B cell (primary cell): Measurements from ENCODE around the gene LRRC3. TPM values are rescaled to one million over a fixed set of nuclear protein-coding genes. Genes with fewer than 3 reads are reported as not detected.
"Not testable (repeated sequence)": the region's sequence is repeated elsewhere in the genome, so short reads cannot be mapped to it uniquely, and the experiment has no call there.

Experiments
- ATAC-seq: fragments of 200-7000 bp; cut with Tn5 transposase; one replicate; pipeline ENCODE4 v1.10.0; 2021; ENCODE audit warnings: low read depth, mild to moderate bottlenecking, moderate number of reproducible peaks, moderate library complexity
- CTCF ChIA-PET: fragments of 350-600 bp; sonication (Branson Sonifier 250); formaldehyde crosslinking; loops from one replicate; lab custom pipeline; 2021; ENCODE audit warnings: antibody characterized with exemption, inconsistent platforms; lab: Charles Lee
- POLR2A ChIA-PET: fragments of 350-600 bp; sonication (Branson Sonifier 250); formaldehyde crosslinking; loops from one replicate; lab custom pipeline; 2021; ENCODE audit warnings: antibody characterized with exemption; lab: Charles Lee
- DNase-seq: peaks from one replicate; pipeline ENCODE4 v3.0.0; 2013
- H2AFZ ChIP-seq: 2 replicates; pipeline ENCODE4 v1.6.1; 2012; ENCODE audit warnings: mild to moderate bottlenecking, low read depth, low read length; ENCODE audit not compliant: insufficient read depth, poor library complexity, severe bottlenecking
- H3K27ac ChIP-seq, 2 donors: 1 replicate in 1 of 2; 2 replicates in 1 of 2; pipeline ENCODE4 v1.5.1; 2012 to 2013; ENCODE audit warnings: low read length in 2 of 2, mild to moderate bottlenecking in 2 of 2, moderate library complexity in 1 of 2
- H3K27me3 ChIP-seq, 4 experiments: fragments of 200-600 bp in 1 of 4; sonication (generic) in 1 of 4; replicated peaks in 1 of 4; 1 replicate in 2 of 4; 2 replicates in 2 of 4; pipeline versions ENCODE4 v1.6.1 to v1.7.0; 2013 to 2016; ENCODE audit warnings: low read length in 3 of 4, mild to moderate bottlenecking in 2 of 4, mixed read lengths in 1 of 4, moderate library complexity in 1 of 4; ENCODE audit not compliant: insufficient read depth in 4 of 4, control insufficient read depth in 3 of 4; ENCODE audit errors: control extremely low read depth in 1 of 4
- H3K36me3 ChIP-seq, 2 experiments: replicated peaks in 1 of 2; 1 replicate in 1 of 2; 2 replicates in 1 of 2; pipeline versions ENCODE4 v1.6.1 to v1.7.1; 2013; ENCODE audit warnings: low read length in 1 of 2; ENCODE audit not compliant: insufficient read depth in 2 of 2, control insufficient read depth in 1 of 2; ENCODE audit errors: control extremely low read depth in 1 of 2, extremely low read depth in 1 of 2
- H3K4me1 ChIP-seq, 2 donors: fragments of 200-600 bp in 1 of 2; sonication (generic) in 1 of 2; 1 replicate in 1 of 2; 2 replicates in 1 of 2; pipeline versions ENCODE4 v1.5.1 to v1.6.1; 2013 to 2017; ENCODE audit warnings: low read length in 2 of 2; ENCODE audit not compliant: control insufficient read depth in 2 of 2, insufficient read depth in 2 of 2
- H3K4me2 ChIP-seq: replicated peaks from 2 replicates; pipeline ENCODE3; 2012; ENCODE audit warnings: mild to moderate bottlenecking, low read depth, low read length; ENCODE audit not compliant: poor library complexity, severe bottlenecking
- H3K4me3 ChIP-seq, 5 experiments: fragments of 200-600 bp in 1 of 5; sonication (generic) in 1 of 5; 1 replicate in 3 of 5; 2 replicates in 2 of 5; pipeline versions ENCODE4 v1.5.1 to v1.7.0; 2011 to 2016; ENCODE audit warnings: low read length in 4 of 5, mild to moderate bottlenecking in 4 of 5, low read depth in 2 of 5, control low read depth in 1 of 5, moderate library complexity in 1 of 5; ENCODE audit not compliant: insufficient read depth in 1 of 5; ENCODE audit errors: control extremely low read depth in 1 of 5, extremely low read depth in 1 of 5
- H3K79me2 ChIP-seq: fragments of 200-600 bp; sonication (generic); one replicate; pipeline ENCODE4 v1.6.0; 2016; ENCODE audit warnings: low read length; ENCODE audit not compliant: control insufficient read depth, insufficient read depth
- H3K9ac ChIP-seq: fragments of 200-600 bp; sonication (generic); 2 replicates; pipeline ENCODE4 v1.6.1; 2017; ENCODE audit warnings: mild to moderate bottlenecking, low read length, moderate library complexity
- H3K9me3 ChIP-seq, 3 donors: one replicate each; pipeline versions ENCODE4 v1.6.1 to v1.7.1; 2013; ENCODE audit warnings: low read length in 2 of 3; ENCODE audit not compliant: control insufficient read depth in 2 of 3, insufficient read depth in 1 of 3; ENCODE audit errors: control extremely low read depth in 1 of 3
- H4K20me1 ChIP-seq: 2 replicates; pipeline ENCODE4 v1.6.0; 2012; ENCODE audit warnings: mild to moderate bottlenecking, low read length; ENCODE audit not compliant: insufficient read depth, control insufficient read depth, poor library complexity, severe bottlenecking
- H3K27ac Mint-ChIP-seq: one replicate; pipeline ENCODE4 v1.8.0; 2021; ENCODE audit warnings: mixed read lengths
- H3K27me3 Mint-ChIP-seq: one replicate; pipeline ENCODE4 v1.8.0; 2021; ENCODE audit warnings: mixed read lengths
- H3K4me1 Mint-ChIP-seq: one replicate; pipeline ENCODE4 v1.8.0; 2021; ENCODE audit warnings: mixed read lengths
- H3K4me3 Mint-ChIP-seq: one replicate; pipeline ENCODE4 v1.8.0; 2021; ENCODE audit warnings: mixed read lengths
- H3K9me3 Mint-ChIP-seq: one replicate; pipeline ENCODE4 v1.8.0; 2022; ENCODE audit warnings: mixed read lengths; ENCODE audit not compliant: insufficient read depth
- EZH2 ChIP-seq: IDR thresholded peaks from 2 replicates; pipeline ENCODE4 v1.6.1; 2012; ENCODE audit warnings: borderline replicate concordance, low read depth, mild to moderate bottlenecking, moderate library complexity, low read length; ENCODE audit not compliant: insufficient read depth, poor library complexity, severe bottlenecking
- WGBS: methylation state at CpG from one replicate; pipeline ENCODE4 v1.1.5; 2013; ENCODE audit warnings: missing lambda C conversion rate; ENCODE audit not compliant: insufficient coverage; 5-methylcytosine and 5-hydroxymethylcytosine counted together
- intact Hi-C: fragments of 100-400 bp; cut with micrococcal nuclease; formaldehyde crosslinking; loops from one replicate; pipeline ENCODE4 v1.10.0; 2022
- polyA plus RNA-seq: library from polyadenylated mRNA; depleted of rRNA; stranded (reverse); fragments of >200 nt; gene quantifications from 2 replicates; pipeline ENCODE4 v1.2.3, GENCODE V29; 2012
- total RNA-seq, 2 donors: library from RNA; stranded (reverse); fragments of 120-200 nt in 1 of 2; gene quantifications; 1 replicate in 1 of 2; 2 replicates in 1 of 2; pipeline versions ENCODE4 v1.2.3 to v1.2.4, GENCODE V29; 2013 to 2022
- TF ChIP-seq, protein P1 (sequence below): fragments of 200-600 bp; IDR thresholded peaks from one replicate; pipeline ENCODE4 v1.8.0; 2022; ENCODE audit warnings: antibody characterized with exemption, mild to moderate bottlenecking

The LRRC3 gene
- total and polyA plus RNA-seq, 2 donors (not counting 1 experiment from before 2014, with no cell fraction given), result 0.46 to 3.3 TPM

DNA sequence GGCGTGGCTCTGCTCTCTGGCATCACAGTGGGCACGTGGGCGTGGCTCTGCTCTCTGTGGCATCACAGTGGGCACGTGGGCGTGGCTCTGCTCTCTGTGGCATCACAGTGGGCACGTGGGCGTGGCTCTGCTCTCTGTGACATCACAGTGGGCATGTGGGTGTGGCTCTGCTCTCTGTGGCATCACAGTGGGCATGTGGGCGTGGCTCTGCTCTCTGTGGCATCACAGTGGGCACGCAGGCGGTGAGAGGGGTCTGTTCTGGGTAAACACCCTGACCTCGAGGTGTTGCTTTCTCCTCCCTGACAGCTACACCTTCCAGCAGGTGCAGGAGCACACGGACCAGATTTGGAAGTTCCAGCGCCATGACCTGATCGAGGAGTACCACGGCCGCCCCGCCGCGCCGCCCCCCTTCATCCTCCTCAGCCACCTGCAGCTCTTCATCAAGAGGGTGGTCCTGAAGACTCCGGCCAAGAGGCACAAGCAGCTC lies 37.6 kb upstream of the LRRC3 start:
- H3K27me3 ChIP-seq, DNase-seq, intact Hi-C loops, H3K27ac Mint-ChIP-seq, H3K9me3 Mint-ChIP-seq, H3K4me1 ChIP-seq, H3K79me2 ChIP-seq, H3K4me3 Mint-ChIP-seq, POLR2A ChIA-PET, H3K4me2 ChIP-seq, H2AFZ ChIP-seq, CTCF ChIA-PET, H3K4me3 ChIP-seq, H4K20me1 ChIP-seq, ATAC-seq, H3K9ac ChIP-seq, H3K4me1 Mint-ChIP-seq, H3K27me3 Mint-ChIP-seq, H3K27ac ChIP-seq: not testable (repeated sequence)
- peaks cover 0 to 28% of the 10 kb centered on the region in 2 experiments for H3K36me3 ChIP-seq
- 97% methylated on average over 20 of the region's 21 CpGs for WGBS
- peaks cover 0 to 12% (median 0%) of the 10 kb centered on the region in 3 donors for H3K9me3 ChIP-seq

DNA sequence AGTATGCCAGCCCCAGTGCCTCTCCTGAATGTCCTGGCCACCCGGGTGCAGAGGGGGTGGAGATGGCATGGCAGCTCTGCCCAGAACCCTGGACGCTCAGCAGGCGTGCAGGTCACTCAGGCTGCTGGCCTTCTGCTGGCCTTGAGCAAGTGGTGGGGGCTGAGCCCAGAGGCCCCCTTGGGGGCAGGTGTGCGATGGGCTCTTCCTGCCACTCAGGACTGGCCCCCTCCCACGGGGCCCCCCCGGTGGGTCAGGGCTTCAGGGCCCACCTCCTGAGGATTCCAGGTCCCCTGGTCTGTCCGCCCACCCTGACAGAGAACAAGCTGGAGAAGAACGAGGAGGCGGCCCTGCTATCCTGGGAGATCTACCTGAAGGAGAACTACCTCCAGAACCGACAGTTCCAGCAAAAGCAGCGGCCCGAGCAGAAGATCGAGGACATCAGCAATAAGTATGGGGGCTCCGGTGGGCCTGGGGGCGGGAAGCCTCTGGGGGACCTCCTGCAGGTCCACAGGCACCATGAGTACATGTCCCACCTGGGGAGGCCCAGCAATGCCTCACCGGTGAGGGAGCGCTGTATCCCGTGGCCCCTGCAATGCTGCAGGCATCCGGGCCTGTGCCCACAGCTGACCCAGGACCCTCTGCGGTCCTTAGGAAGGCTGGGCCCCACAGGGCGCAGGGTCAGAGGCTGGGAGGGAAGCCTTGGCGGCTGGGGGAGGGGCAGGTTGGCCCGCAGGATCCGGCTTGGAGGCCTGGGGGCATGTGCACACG lies 37.0 kb upstream of the LRRC3 start:
- no peaks in the 10 kb centered on the region for H3K27me3 Mint-ChIP-seq
- Histone ChIP-seq H3K27me3 (no peaks in the 10 kb centered on the region), H3K27ac (no peak overlapping the region), H3K9me3 (peaks cover 0 to 12% (median 0%) of the 10 kb centered on the region in 3 donors), H3K4me1 (peaks cover 2 to 3% of the 10 kb centered on the region in 2 donors), H3K36me3 (peaks cover 0 to 28% of the 10 kb centered on the region in 2 experiments), H3K79me2 (peaks cover 10% of the 10 kb centered on the region), H3K4me3 (no peak overlapping the region), H3K9ac (no peak overlapping the region), H4K20me1 (no peaks in the 10 kb centered on the region), H3K4me2 (no peak overlapping the region), H2AFZ (no peak overlapping the region)
- TF ChIP-seq, protein P1, sequence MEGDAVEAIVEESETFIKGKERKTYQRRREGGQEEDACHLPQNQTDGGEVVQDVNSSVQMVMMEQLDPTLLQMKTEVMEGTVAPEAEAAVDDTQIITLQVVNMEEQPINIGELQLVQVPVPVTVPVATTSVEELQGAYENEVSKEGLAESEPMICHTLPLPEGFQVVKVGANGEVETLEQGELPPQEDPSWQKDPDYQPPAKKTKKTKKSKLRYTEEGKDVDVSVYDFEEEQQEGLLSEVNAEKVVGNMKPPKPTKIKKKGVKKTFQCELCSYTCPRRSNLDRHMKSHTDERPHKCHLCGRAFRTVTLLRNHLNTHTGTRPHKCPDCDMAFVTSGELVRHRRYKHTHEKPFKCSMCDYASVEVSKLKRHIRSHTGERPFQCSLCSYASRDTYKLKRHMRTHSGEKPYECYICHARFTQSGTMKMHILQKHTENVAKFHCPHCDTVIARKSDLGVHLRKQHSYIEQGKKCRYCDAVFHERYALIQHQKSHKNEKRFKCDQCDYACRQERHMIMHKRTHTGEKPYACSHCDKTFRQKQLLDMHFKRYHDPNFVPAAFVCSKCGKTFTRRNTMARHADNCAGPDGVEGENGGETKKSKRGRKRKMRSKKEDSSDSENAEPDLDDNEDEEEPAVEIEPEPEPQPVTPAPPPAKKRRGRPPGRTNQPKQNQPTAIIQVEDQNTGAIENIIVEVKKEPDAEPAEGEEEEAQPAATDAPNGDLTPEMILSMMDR, result no peak
- no peak for TF ChIP-seq EZH2
- 95% methylated on average over 23 of the region's 25 CpGs for WGBS
- H3K4me3 Mint-ChIP-seq, result no peak overlapping the region
- intact Hi-C loops, result no loop called here
- CTCF ChIA-PET, result no interaction called here
- ATAC-seq (no peak), DNase-seq (no peak)
- H3K27ac Mint-ChIP-seq, result no peak overlapping the region
- POLR2A ChIA-PET, result no interaction called here
- no peaks in the 10 kb centered on the region for H3K9me3 Mint-ChIP-seq
- H3K4me1 Mint-ChIP-seq, result peaks cover 4% of the 10 kb centered on the region
